ENCODE results near the gene DEFB118.
"Not testable (repeated sequence)": the region's sequence is repeated elsewhere in the genome, so short reads cannot be mapped to it uniquely, and the experiment has no call there.

The DEFB118 gene

GRCh38 chr20:31368301-31368700 is at the start of gene DEFB118:
Gene DEFB118, plus strand, starts transcription at chr20:31368601. Its CDS starts 50 bp downstream, at chr20:31368651.
- DNase-seq = no peak

- no peak for DNase-seq
Measured at GRCh38 chr20:31322504-31322903, 45.9 kb upstream of the DEFB118 start.

DNA sequence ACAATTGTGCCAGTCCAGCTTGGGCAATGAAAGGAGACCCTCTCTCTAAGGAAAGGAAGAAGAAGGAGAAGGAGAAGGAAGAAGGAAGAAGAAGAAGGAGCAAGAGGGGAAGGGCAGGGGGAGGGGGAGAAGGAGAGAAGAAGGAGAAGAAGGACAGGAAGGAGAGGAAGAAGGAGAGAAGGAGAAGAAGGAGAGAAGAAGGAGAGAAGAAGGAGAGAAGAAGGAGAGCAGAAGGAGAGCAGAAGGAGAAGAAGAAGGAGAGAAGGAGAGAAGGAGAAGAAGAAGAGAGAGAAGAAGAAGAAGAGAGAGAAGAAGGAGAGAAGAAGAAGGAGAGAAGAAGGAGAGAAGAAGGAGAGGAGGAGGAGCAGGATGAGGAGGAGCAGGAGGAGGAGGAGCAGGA is 37.5 kb upstream of the DEFB118 start:
- no peak for DNase-seq

GRCh38 chr20:31341470-31341869 is 26.9 kb upstream of the DEFB118 start:
- no peak for DNase-seq

- DNase-seq = no peak
Measured at GRCh38 chr20:31355981-31356380, 12.4 kb upstream of the DEFB118 start.

GRCh38 chr20:31363295-31363694 is 5.1 kb upstream of the DEFB118 start:
- DNase-seq = no peak

DNA sequence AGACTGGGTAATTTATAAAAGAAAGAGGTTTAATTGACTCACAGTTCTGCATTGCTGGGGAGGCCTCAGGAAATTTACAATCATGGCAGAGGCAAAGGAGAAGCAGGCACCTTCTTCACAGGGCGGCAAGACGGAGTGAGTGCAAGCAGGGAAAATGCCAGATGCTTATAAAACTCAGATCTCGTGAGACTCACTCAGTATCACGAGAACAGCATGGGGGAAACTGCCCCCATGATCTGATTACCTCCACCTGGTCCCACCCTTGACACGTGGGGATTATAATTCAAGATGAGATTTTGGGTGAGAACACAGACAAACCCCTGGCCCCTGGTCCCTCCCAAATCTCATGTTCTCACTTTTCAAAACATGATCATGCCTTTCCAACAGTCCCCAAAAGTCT is 4.1 kb upstream of the DEFB118 start:
- DNase-seq = not testable (repeated sequence)

DNA sequence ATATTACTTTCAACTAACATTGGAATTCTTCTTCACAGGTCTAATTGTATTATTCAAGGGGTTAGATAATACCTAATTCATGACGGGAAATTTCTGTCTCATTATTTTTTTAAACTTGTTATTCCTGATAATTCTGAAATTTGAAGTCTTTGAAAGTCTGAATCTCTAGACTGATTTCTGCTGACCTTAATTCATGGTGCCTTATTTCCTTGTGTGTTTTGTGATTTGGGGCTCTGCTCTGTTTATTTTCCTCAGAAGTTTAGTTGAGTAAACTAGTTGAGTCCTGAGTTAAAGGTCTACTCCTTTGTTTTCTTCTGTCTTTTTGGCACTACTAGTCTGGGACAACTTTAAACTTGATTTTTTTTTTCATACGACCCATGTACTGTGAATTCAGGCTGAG is 5.9 kb downstream of the DEFB118 start:
- DNase-seq = no peak

DNA sequence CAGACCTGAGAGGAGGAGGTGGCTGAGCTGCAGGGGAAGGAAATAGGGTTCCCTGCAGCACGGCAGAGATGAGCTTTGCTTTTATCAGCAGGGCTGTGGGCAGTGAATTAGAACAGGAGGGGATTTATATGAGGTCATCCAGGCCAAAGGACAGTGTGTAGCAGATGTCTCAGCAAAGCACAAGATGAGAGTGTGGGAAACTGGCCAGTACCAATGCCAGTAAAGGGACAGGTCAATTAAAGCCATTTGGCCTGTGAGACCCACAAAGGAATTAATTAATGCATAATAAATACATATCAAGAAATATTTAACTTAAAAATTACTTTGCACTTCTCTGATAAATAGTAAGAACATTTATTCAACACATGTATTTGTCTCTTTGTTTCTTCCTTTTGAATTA is 22.1 kb downstream of the DEFB118 start, which contains the start of gene DEFB119:
TSS of gene DEFB119 (minus strand) at position 101 of the 400 bp plus-strand sequence. CDS start 107 bp downstream, outside the sequence.
- no peak for DNase-seq

GRCh38 chr20:31392836-31393235 is 24.4 kb downstream of the DEFB118 start:
- DNase-seq = no peak

DNA sequence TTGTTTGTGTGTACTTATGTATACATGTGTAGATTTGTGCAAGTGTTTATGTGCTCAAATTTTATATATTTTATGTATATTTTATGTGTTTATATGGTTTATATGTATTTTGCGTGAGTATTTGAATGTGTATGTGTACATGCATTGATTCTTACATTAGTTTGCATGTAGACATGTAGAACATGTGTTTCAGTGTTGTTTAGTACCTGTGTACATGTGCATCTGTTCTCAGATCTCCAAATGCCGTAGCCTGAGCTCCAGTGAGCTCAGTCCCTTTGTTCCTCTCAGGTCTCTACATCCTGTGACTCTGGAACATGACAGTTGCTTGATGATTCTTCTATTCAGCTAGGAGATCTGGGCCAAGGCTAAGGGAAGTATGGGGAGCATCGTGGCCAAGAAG is 26.5 kb downstream of the DEFB118 start:
- DNase-seq = no peak

- no peak for DNase-seq
Measured at GRCh38 chr20:31403886-31404285, 35.5 kb downstream of the DEFB118 start.

DNA sequence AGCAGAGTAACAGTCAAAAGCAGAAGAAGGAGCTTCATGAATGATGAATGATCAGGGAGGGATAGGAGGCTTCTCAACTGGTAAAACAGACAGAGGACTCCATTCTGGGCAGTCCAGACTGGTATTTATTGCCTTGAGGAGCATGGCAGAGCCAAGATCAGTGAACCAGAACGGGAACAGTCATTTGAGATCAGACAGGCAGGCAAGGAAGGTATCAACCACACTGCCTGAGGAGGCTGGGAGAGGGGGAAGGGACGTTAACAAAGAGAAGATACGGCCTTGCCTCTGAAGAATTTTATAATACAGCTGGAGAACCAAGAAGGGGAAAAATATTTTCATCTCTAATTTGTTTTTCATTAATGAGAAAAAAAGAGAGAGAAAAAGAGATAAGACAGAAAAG is 37.7 kb downstream of the DEFB118 start, which contains the start of gene DEFB121:
TSS of gene DEFB121 (minus strand) at position 101 of the 400 bp plus-strand sequence. CDS start at position 38, 63 bp downstream.
- DNase-seq = no peak

GRCh38 chr20:31410011-31410410 is 41.6 kb downstream of the DEFB118 start:
- no peak for DNase-seq

GRCh38 chr20:31414381-31414780 is 46.0 kb downstream of the DEFB118 start:
- no peak for DNase-seq

GRCh38 chr20:31415653-31416052 is 47.3 kb downstream of the DEFB118 start:
- DNase-seq = no peak

- no peak for DNase-seq
Measured at GRCh38 chr20:31418307-31418706, 49.9 kb downstream of the DEFB118 start.

Data from activated CD4-positive, alpha-beta T cell treated with anti-CD3 and anti-CD28 coated beads, Interleukin-2, amount 50 U/mL, for 48 hours (primary cell).